HG03378 (cell line): ENCODE results near the gene PLA2G4C.

ENCODE experiments used
- ATAC-seq: cut with Tn5 transposase; IDR thresholded peaks from one replicate; pipeline ENCODE4 v1.9.1; 2021; ENCODE audit warnings: mild to moderate bottlenecking, moderate library complexity; ENCODE audit not compliant: unreplicated experiment

PLA2G4C gene

GRCh38 chr19:48110350-48110966 is at the start of gene PLA2G4C:
Gene PLA2G4C, minus strand, starts transcription at chr19:48110817. Its CDS starts 4,288 bp downstream, at chr19:48106529.
- no peak for ATAC-seq

GRCh38 chr19:48158210-48158790 is 47.7 kb upstream of the PLA2G4C start:
- no peak for ATAC-seq

GRCh38 chr19:48154003-48154402 is 43.4 kb upstream of the PLA2G4C start:
- no peak for ATAC-seq

GRCh38 chr19:48152551-48152950 is 41.9 kb upstream of the PLA2G4C start:
- no peak for ATAC-seq

- ATAC-seq, result no peak
Measured at GRCh38 chr19:48149430-48149829, 38.8 kb upstream of the PLA2G4C start.

GRCh38 chr19:48148576-48148975 is 38.0 kb upstream of the PLA2G4C start:
- no peak for ATAC-seq

- no peak for ATAC-seq
Measured at GRCh38 chr19:48147597-48148175, 37.1 kb upstream of the PLA2G4C start.

- no peak for ATAC-seq
Measured at GRCh38 chr19:48139053-48139452, 28.4 kb upstream of the PLA2G4C start.

- ATAC-seq, result no peak
Measured at GRCh38 chr19:48137411-48137810, 26.8 kb upstream of the PLA2G4C start.

- no peak for ATAC-seq
Measured at GRCh38 chr19:48136547-48136946, 25.9 kb upstream of the PLA2G4C start.

- ATAC-seq, result no peak
Measured at GRCh38 chr19:48135411-48135810, 24.8 kb upstream of the PLA2G4C start.

- no peak for ATAC-seq
Measured at GRCh38 chr19:48133094-48133493, 22.5 kb upstream of the PLA2G4C start.

GRCh38 chr19:48127561-48127960 is 16.9 kb upstream of the PLA2G4C start:
- no peak for ATAC-seq

- no peak for ATAC-seq
Measured at GRCh38 chr19:48123907-48124651, 13.5 kb upstream of the PLA2G4C start.

- ATAC-seq, result no peak
Measured at GRCh38 chr19:48122421-48122820, 11.8 kb upstream of the PLA2G4C start.

GRCh38 chr19:48121909-48122371 is 11.3 kb upstream of the PLA2G4C start:
- no peak for ATAC-seq

GRCh38 chr19:48121066-48121465 is 10.4 kb upstream of the PLA2G4C start:
- no peak for ATAC-seq

GRCh38 chr19:48120505-48120904 is 9.9 kb upstream of the PLA2G4C start:
- no peak for ATAC-seq

- ATAC-seq, result no peak
Measured at GRCh38 chr19:48118131-48118517, 7.5 kb upstream of the PLA2G4C start.

- no peak for ATAC-seq
Measured at GRCh38 chr19:48117515-48118130, 7.0 kb upstream of the PLA2G4C start.

- no peak for ATAC-seq
Measured at GRCh38 chr19:48113190-48113917, 2.7 kb upstream of the PLA2G4C start.
